HG02870 (cell line): ENCODE results near the gene PDCL2.
"Not testable (repeated sequence)": the region's sequence is repeated elsewhere in the genome, so short reads cannot be mapped to it uniquely, and the experiment has no call there.

Source experiments
- ATAC-seq: cut with Tn5 transposase; IDR thresholded peaks from one replicate; pipeline ENCODE4 v1.9.1; 2021; ENCODE audit warnings: mild to moderate bottlenecking, moderate library complexity; ENCODE audit not compliant: unreplicated experiment

The PDCL2 gene, protein sequence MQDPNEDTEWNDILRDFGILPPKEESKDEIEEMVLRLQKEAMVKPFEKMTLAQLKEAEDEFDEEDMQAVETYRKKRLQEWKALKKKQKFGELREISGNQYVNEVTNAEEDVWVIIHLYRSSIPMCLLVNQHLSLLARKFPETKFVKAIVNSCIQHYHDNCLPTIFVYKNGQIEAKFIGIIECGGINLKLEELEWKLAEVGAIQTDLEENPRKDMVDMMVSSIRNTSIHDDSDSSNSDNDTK

DNA sequence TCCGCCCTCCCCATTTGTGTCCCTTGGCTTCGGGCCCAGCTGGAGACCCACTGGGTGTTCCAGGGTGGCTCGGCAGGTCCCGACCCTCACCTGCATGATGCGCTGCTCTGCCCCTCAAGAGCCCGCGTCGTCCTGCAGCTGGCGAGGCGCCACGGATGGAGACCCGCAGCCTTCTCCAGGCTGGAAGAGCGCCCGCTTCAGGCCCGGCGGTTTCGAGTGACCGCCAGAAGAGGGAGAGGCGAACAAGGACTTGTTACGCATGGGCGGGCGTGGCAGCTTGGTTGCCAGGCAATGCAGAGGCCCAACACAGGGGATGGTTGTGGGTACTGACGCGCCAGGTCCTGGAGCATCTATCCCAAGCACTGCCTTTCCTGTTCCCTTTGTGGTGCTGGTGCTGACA lies at the start of gene PDCL2:
Gene PDCL2 (minus strand): TSS at position 232 of the 400 bp plus-strand sequence. CDS start 136 bp downstream, at position 96.
- no peak for ATAC-seq

DNA sequence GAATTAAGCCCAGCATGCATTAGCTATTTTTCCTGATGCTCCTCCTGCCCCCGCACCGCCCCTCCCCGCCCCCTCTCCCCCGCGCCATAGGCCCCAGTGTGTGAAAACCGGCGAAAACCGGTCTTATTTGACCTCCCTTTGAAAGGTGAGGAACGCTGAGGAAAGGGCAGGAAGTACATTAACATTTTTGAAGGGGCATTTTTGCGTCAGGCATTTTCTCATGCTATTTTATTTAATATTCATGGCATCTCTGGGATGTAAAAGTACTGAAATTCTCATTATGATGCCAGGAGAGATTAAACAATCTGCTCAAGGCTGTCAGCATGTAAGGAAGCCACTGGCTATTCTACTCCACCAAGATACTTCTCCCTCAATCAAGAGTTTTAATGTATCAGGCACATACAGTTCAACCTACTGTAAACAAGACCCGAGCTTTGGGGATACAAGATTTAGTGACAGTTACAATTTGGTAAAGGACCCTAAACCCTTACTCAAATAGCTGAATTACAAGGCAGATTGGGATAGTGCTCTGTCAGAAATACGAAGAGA lies 45.3 kb upstream of the PDCL2 start:
- no peak for ATAC-seq

DNA sequence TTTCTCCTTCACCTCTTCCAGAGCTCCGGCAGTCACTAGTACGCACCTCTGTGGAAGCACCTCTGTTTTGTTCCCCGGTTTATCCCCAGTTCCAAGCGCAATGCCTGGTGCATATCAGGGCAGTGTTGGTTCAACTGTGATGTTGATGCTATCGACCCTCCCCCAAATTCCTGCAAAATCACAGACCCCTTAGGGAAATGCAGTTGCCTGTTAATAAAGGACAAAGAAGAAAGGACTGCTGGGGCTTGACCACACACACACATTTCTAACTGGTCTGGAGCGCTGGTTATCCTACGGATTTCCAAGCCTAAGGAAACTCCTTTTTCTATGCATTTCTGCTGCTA lies 44.6 kb upstream of the PDCL2 start:
- no peak for ATAC-seq

DNA sequence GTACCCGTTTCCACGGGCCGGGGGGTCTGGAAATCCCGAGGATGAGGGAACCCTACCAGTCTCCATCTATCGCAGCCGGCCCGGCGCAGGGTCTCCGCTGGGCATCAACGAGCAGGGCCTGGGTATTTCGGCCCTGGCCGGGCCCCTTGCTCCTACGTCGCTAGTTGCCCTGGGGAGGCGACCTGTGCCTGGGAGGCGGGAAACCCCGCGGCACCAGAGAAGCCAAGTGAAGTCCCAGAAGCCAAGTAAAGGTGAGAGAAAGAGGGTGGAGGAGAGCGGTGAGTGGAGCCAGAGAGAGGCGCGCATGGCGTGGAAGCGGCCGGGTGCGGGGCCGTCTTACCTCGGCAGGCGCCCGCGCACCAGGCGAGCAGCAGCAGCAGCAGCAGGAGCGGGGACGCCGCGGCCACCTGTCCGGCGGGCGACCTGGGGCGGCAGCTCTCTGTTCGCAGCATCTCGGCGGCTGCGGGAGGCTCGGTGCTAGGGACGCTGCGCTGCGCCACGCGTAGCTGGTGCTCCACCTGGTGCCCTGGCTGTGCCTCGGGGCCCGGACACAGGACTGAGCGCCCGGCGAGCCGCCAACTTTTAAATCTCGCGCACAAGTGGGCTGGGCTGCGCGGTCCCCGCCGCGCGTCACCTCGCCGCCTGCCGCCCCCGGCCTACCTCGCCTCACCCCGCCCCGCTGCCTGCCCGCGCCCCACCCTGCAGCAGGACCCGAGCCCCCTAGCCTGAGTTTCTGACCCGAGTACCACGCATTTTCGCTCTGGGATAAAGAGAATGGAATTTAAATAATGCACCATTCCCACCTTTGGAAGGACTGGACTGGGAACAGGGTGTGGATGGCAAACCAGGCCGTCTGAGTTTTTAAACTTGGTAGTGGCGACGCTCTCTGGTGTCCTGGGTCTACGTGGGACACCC lies 44.0 kb upstream of the PDCL2 start, which contains the start of gene NMU:
Gene NMU (minus strand): TSS at position 558 of the 915 bp plus-strand sequence. CDS start 106 bp downstream, at position 452.
- peak; percentile 77 for ATAC-seq

DNA sequence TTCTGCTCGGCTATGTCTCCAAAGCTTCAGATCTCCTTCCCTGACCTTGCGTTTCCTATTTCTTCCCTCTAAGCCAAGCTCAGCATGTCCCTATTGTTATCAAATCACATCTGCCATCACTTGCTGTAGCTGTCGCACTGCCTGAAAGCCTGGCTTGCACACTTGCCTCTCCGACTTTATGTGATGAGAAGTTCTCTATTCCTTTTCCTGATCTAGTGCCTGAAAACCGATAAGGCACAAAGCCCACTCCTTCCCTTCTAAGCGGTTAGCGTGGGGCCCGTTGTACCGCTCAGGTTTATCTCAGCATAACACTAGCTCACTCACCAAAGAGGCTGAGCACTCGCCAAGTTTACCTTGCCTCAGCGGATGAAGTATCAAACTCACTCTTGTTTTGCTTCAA lies 43.2 kb upstream of the PDCL2 start:
- no peak for ATAC-seq

DNA sequence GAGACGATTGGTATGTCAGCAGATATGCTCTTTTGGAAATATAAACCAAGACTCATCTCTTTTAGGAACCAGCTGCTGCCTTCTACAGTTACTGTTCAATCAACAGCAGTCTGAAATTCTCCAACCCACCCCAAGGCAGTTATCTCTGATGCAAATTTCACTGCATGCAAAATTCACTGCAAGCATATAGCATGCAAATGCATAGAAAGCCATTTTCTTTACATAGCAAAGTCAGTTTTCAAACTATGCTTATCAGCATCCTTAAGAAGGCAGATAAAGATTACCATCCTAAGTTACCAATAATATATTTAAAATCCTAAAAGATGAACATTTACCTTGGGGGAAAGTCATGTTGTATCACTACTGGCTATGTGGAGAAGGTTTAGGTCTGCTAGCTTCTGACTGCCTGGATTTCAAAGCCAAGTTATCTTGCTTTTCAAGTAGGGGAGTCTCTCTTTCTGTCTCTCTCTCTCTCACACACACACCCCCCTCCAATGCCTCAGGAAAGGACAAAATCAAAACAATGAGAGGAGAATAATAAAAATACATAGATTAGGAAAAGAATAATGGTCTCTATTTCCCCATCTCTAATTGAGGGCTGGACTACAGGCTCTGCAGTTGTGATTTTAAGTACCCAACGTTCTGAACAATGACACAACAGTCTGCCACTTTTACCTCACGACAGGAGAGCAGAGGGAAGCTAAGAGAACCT lies 42.5 kb upstream of the PDCL2 start:
- ATAC-seq = no peak

DNA sequence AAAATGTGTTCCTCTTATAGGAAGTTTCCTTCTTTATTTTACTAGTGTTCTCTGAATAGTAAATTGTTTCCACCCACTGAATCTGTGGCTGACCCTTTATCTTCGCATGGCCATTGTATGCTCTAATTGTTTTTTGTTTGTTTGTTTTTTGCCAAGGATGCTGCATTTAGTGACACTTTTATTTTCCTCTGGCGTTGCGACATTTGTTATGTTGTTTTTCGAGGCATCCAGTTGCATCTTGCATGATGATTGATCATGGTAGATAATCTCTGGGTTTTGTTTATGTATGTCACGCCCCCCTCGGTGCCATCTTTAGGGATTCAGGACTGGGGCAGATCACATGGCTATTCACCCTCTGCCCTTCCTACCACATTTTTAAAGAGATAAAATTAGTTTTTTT lies 41.9 kb upstream of the PDCL2 start:
- no peak for ATAC-seq

DNA sequence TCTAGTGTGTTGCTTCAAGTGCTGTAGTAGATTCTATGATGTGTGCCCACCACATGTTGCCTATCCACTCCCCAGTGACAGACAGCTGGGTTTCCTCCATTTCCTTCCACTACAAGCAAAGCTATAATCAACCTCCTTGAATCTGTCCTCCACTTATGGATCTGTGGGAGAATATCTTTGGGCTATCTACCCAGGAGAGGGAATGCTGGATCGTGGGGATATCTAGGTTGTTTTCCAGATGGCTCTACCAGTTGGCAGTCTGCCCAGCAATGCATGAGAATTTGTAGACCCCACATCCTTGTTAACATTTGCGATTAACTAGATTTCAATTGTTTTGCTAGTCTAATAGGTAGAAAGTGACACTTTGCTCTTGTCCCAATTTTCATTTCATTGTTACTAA lies 33.8 kb upstream of the PDCL2 start:
- no peak for ATAC-seq

DNA sequence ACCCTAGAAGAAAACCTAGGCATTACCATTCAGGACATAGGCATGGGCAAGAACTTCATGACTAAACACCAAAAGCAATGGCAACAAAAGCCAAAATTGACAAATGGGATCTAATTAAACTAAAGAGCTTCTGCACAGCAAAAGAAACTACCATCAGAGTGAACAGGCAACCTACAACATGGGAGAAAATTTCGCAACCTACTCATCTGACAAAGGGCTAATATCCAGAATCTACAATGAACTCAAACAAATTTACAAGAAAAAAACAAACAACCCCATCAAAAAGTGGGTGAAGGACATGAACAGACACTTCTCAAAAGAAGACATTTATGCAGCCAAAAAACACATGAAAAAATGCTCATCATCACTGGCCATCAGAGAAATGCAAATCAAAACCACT lies 32.0 kb upstream of the PDCL2 start:
- not testable (repeated sequence) for ATAC-seq

DNA sequence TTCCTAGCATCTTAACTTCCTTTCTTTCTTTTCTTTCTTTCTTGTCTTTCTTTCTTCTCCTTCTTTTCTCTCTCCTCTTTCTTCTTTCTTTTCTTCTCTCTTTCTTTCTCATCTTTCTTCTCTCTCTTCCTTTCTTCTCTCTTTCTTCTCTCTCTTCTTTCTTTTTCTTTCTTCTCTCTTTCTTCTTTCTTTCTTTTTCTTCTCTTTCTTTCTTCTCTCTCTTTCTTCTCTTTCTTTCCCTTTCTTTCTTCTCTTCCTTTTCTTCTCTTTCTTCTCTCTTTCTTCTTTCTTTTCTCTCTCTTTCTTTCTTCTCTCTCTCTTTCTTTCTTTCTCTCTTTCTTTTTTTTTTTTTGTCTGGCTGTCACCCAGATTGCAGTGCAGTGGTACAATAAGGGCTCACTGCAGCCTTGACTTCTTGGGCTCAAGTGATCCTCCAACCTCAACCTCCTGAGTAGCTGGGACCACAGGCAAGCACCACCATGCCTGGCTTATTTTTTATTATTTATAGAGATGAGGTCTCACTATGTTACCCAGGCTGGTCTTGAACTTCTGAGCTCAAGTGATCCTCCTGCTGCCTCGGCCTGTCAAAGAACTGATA lies 26.6 kb upstream of the PDCL2 start:
- ATAC-seq = no peak

DNA sequence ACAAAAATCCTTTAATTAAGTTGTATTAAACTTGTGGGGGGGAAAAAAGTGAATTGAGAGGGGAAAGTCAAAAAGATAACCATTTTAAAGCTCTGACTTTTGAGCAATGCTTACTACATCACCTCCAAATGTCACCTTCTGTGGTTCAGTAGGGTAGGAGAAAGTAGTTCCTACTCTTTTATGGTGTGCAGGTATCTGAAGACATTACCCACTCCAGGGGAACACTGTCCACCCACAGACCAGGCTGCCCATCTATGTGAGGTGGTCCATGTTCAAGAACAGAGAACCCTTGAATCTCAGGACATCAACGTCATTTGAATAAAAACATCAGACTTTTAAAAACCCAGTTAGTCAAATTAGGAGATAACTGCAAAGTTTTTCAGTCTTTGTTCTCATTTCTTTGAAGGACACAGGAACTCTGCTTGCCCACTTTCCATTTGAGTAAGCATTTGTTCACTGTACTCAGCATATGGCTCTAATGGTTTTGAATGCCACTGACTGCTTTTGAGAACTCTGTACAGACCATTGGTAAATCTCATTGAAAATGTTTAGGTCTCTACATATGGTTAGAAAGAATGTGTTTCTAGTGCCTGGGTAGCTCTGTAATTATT lies 25.6 kb upstream of the PDCL2 start:
- peak; percentile 100 for ATAC-seq

DNA sequence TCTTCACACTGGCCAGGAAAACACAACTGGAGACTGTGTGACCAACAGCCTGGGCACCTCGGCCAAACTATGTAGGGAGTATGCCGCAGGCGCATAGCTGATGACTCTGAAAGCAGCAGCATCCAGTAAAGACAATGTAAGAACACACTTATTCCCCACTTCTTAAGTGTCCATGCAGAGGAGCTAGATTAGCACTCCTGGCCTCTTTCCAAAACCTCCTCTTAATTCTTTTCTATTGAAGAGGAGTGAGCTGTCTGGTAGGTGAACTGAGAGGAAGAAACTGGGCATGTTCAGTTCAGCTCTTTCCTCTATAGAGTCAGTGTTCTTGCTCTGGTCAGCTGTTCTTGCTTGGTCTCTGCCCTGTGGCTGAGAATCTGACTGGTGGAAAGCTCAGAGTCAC lies 23.0 kb upstream of the PDCL2 start:
- no peak for ATAC-seq

DNA sequence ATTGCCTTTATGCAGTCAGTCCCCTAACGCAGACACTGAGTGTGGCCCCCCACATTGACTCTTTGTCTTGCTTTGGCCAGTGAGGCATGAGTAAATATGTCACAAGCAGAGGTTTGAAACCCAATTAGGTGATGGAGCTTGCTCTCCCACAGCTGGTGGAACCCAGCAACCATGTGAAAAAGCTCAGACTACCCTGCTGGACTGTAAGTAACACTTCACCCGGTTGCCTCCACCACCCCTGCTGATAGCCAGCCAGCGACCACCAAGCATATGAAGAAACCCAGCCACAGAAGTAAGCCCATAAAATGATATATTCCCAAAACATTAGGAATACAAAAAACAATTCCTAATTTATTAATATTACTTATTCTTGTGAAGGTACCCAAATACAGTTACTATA lies 21.6 kb upstream of the PDCL2 start:
- no peak for ATAC-seq

DNA sequence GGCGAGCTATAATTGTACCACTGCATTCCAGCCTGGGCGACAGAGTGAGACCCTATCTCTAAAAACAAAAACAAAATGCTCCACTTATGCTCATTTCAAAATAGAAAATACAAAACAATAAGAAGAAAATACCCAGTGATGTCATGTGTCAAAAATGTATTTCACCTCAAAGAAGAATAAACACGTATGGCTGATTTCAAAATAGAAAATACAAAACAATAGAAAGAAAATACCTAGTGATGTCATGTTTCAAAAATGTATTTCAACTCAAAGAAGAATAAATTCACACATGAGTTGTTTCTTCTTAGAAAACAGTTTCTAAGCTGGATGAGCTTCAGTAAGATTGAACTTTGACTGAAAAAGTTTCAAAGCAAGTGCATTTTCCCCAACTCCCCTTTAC lies 20.3 kb upstream of the PDCL2 start:
- no peak for ATAC-seq

DNA sequence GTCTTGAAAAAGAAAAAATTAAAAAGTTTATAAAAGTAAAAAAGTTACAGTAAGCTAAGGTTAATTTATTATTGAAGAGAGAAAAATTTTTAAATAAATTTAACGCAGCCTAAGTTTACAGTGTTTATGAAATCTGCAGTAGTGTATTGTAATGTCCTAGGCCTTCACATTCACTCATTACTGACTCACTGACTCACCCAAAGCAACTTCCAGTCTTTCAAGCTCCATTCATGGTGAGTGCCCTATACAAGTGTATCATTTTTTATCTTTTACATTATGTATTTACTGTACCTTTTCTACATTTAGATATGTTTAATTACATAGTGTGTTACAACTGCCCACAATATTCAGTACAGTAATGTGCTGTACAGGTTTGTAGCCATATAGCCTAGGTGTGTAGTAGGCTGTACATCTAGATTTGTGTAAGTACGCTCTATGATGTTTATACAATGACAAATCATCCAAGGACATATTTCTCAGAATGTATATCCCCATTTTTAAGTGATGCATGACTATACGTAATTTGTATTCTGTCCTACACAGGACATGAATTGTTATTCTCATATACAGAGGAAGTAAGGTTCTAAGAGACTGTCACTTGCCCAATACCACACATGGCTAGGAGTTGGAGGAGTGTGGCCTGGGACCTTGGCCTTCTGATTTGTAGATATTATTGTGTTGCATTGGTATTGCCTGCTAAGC lies 19.5 kb upstream of the PDCL2 start:
- no peak for ATAC-seq

DNA sequence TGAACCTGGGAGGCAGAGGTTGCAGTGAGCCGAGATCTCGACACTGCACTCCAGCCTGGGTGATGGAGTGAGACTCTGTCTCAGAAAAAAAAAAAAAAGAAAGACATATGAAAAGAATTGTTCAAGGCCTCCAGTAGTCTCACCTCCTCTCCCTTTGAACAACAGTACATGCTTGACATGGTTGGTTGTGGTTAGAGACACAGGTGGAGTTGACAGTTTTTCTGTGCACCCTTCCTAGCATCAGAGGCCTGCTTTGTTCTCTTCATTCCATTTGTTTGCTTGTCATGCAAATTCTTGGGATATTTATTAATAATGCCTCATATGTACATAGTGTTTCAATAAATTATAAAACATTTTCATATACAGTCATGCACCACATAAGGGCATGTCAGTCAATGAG lies 18.3 kb upstream of the PDCL2 start:
- no peak for ATAC-seq

DNA sequence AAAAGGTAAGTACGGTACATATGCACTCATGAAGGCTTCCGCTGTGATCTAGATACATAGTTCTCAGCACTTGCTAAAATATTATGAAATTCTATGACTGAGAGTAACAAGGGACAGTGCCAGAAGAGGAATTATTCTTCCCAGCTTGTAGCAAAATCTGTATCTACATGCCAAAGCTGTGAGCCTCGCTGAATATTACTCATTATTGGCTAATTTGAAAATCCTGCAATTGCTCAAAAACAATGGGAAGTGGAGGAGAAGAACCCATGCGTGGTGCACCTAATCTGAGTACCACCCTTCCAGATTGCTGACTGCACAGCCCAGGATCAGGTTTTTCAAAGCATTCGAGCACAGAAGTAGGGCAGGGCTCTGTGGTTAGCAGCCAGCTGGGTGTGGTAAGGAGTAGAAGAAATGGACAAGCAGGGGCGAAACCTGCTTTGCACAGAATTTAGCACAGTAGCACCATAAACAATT lies 17.4 kb upstream of the PDCL2 start:
- no peak for ATAC-seq

DNA sequence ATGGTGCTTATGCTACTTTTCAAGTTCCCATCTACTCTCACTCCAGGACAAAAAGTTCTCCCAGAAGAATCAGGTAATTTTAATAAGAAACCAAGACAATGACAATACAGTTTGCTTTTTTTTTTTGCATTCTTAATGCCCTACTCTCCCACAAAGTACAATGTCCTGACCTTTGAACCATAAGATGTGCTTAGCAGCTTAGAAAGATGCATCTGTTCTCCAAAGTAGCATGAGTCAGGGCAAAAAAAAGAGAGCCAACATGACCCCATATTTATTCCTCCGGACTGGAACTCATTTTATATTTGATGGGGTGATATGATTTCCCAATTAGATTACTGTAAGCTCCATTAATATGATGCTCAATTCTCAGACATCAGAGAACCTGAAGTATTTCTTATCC lies 16.5 kb upstream of the PDCL2 start:
- no peak for ATAC-seq

DNA sequence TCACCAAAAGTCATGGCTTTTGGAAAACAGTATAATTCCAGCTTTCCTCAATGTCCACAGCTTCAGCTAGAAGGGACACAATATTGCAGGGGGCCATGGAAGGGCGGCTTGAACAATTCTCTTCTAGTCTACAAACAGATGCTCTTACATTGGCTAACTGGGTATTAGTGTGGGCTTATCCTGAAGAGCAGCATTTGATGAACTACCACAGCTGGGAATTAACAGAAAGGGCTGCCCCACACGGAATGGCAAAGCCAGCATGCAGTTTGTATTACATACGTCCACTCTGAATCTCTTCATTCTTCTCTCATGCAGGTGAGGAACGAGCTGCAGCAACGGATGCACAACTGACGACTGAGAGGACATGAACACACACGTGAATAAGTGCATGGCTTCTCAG lies 13.0 kb upstream of the PDCL2 start:
- ATAC-seq = no peak

DNA sequence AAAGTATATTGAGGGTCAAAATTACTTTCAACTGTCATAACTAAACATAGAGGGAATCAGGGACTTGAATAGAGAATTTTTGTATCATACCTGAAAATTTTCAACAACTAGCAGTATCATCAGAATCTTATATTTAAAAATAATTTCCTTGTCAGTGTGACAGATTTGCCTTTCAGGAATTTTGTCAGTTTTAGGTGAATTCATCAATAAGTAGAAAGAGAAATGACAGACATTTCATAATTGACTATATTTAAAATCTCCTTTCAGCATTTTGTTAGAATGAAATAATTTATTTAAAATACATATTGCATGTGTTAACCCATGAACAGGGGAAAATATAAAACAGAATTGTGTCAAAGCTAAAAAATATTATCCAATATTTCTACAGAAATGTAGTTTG lies 8.6 kb upstream of the PDCL2 start:
- ATAC-seq = no peak
